Neural crest cell (in vitro differentiated cells): ENCODE results near the gene VRK1. TPM values are rescaled to one million over a fixed set of nuclear protein-coding genes. Genes with fewer than 3 reads are reported as not detected.

Experiments
- DNase-seq: peaks from one replicate; pipeline ENCODE4 v3.0.0; 2021; ENCODE audit warnings: low read depth, mixed read lengths, low spot score
- H3K27ac Mint-ChIP-seq: one replicate; pipeline ENCODE4 v1.8.0; 2021; ENCODE audit warnings: mild to moderate bottlenecking, mixed read lengths; ENCODE audit not compliant: unreplicated experiment
- H3K27me3 Mint-ChIP-seq: 2 replicates; pipeline ENCODE4 v1.8.0; 2021; ENCODE audit warnings: low read depth, mild to moderate bottlenecking, mixed read lengths
- H3K36me3 Mint-ChIP-seq: 2 replicates; pipeline ENCODE4 v1.8.0; 2021; ENCODE audit warnings: low read depth, mild to moderate bottlenecking, mixed read lengths
- H3K4me1 Mint-ChIP-seq: 2 replicates; pipeline ENCODE4 v1.8.0; 2021; ENCODE audit warnings: mixed read lengths
- H3K4me3 Mint-ChIP-seq: one replicate; pipeline ENCODE4 v1.8.0; 2021; ENCODE audit warnings: mild to moderate bottlenecking, mixed read lengths
- H3K9me3 Mint-ChIP-seq: 2 replicates; pipeline ENCODE4 v1.8.0; 2021; ENCODE audit warnings: mixed read lengths
- CTCF ChIP-seq: fragments of 200-600 bp; sonication (generic); conservative IDR thresholded peaks from 2 replicates; pipeline ENCODE4 v1.5.0; 2021; ENCODE audit warnings: antibody characterized with exemption, mild to moderate bottlenecking
- total RNA-seq: library from RNA; stranded (reverse); gene quantifications from 2 replicates; pipeline ENCODE4 v1.2.1, GENCODE V29; 2021

The VRK1 gene
- total RNA-seq, 1 donor from 2014 or later = 62.1 TPM

DNA sequence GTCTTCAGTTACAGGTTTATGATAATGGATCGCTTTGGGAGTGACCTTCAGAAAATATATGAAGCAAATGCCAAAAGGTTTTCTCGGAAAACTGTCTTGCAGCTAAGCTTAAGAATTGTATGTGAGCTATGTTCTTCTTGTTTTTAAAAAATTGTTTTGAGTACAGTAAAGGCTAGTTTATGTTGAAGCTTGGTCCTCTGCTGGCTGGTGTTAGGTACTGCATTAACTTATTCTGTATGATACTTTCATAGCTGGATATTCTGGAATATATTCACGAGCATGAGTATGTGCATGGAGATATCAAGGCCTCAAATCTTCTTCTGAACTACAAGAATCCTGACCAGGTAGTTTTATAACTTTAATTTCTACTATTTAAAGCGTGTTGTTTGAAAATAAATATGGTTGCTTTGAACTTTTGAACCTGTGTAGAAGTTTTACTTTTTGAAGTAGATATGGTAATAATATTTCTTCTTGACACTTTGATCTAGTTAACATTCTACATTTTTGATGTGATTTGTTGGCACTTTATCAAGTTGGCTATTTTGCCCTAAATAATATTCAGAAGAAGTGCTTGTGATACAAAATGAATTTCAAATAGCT is 55.7 kb downstream of the VRK1 start:
- Mint-ChIP-seq H3K9me3 (no peaks in the 10 kb centered on the region), H3K36me3 (peaks cover 10% of the 10 kb centered on the region), H3K4me3 (no peak overlapping the region), H3K4me1 (peaks cover 5% of the 10 kb centered on the region), H3K27me3 (no peaks in the 10 kb centered on the region), H3K27ac (no peak overlapping the region)
- peak; percentile 77 for TF ChIP-seq CTCF
- DNase-seq = no peak

- H3K27me3 Mint-ChIP-seq = no peaks in the 10 kb centered on the region
- no peaks in the 10 kb centered on the region for H3K9me3 Mint-ChIP-seq
- no peak overlapping the region for H3K27ac Mint-ChIP-seq
- H3K4me1 Mint-ChIP-seq = peaks cover 16% of the 10 kb centered on the region
- DNase-seq = no peak
- no peak for TF ChIP-seq CTCF
- no peak overlapping the region for H3K4me3 Mint-ChIP-seq
- H3K36me3 Mint-ChIP-seq = peaks cover 11% of the 10 kb centered on the region
Observed at GRCh38 chr14:96858643-96859042, 61.5 kb downstream of the VRK1 start.

GRCh38 chr14:96861568-96862310 is 64.6 kb downstream of the VRK1 start:
- H3K4me1 Mint-ChIP-seq = peaks cover 16% of the 10 kb centered on the region
- no peaks in the 10 kb centered on the region for H3K27me3 Mint-ChIP-seq
- no peak overlapping the region for H3K4me3 Mint-ChIP-seq
- H3K27ac Mint-ChIP-seq = no peak overlapping the region
- TF ChIP-seq CTCF = no peak
- peaks cover 30% of the 10 kb centered on the region for H3K36me3 Mint-ChIP-seq
- DNase-seq = no peak
- peaks cover 8% of the 10 kb centered on the region for H3K9me3 Mint-ChIP-seq

DNA sequence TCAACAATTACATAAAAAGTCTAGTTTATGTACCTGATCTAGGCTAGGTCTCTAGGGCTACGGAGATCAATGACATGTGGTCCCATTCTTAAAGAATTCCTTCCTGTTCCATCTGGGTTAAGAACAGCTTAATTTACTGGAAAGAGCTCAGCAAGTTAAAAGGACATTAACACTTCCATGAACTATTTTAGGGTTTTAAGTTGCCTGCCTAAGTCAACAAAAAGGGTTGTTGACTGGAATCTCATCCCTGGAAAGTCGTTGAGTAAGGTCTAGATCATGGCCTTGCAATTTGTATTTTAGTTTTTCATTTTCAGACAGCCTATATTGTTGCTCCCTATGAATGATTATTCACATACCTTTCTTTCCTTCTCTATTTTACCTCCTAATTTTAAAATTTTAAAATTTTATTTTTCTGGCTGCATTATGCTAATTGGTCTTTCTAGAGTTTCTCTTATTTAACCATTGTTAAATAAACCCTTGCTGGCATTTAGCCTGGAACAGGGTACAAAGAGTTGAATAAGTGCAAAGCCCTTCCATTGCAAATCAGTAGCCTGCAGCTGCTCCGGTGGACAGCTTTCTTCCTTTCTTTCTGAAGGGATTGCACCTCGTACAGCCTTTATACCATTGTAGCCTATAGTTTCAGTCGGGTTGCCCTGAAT is 66.3 kb downstream of the VRK1 start:
- Mint-ChIP-seq H3K27me3 (no peaks in the 10 kb centered on the region), H3K27ac (no peak overlapping the region), H3K9me3 (peaks cover 8% of the 10 kb centered on the region), H3K36me3 (peaks cover 25% of the 10 kb centered on the region), H3K4me1 (peaks cover 16% of the 10 kb centered on the region), H3K4me3 (no peak overlapping the region)
- no peak for TF ChIP-seq CTCF
- DNase-seq = no peak

- TF ChIP-seq CTCF = no peak
- DNase-seq = no peak
- Mint-ChIP-seq H3K9me3 (peaks cover 8% of the 10 kb centered on the region), H3K27me3 (no peaks in the 10 kb centered on the region), H3K27ac (no peak overlapping the region), H3K36me3 (peaks cover 25% of the 10 kb centered on the region), H3K4me1 (peaks cover 16% of the 10 kb centered on the region), H3K4me3 (no peak overlapping the region)
Observed at GRCh38 chr14:96863986-96864330, 66.8 kb downstream of the VRK1 start.
